GM19395 (cell line): ENCODE data around the gene OR14I1.

Experiments
- ATAC-seq: cut with Tn5 transposase; IDR thresholded peaks from one replicate; pipeline ENCODE4 v1.9.1; 2021; ENCODE audit warnings: mild to moderate bottlenecking, moderate library complexity; ENCODE audit not compliant: unreplicated experiment

The OR14I1 gene

DNA sequence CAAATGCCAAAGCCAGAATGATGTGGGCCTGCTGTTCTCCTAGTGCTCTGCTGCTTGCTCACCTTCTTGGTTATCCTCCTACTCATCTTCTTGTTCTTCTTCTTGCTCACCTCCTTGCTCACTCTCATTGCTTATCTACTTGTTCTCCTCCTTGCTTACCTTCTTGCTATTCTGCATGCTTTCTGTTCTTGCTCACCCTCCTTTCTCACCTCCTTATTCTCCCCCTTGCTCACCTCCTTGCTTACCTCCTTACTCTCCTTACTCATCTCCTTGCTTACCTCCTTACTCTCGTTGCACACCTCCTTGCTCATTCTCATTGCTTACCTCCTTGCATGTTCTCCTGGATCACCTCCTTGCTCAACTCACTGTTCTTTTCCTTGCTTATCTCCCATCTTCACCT lies at the start of gene OR14I1:
Gene OR14I1, minus strand, starts transcription at position 53 of the 400 bp plus-strand sequence.
- ATAC-seq = no peak

DNA sequence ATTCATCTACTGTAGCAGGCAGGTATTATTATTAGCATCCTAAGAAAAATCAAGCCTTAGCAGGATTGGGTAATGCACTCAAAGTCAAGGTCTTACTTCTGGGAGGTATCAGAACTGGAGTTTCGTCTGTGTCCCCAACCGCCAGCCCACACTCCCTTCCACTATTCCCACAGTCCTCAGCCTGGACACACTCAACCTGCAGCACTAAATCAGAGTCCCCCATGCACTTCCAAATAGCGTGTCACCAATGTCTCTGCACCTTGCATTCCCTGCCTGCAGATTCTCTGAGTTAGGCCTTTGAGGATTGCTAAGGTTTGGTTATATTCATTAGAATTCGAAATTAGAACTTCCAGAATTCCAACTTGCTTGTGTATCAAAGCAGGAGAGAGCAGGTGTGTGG lies 49.1 kb upstream of the OR14I1 start:
- ATAC-seq = no peak

DNA sequence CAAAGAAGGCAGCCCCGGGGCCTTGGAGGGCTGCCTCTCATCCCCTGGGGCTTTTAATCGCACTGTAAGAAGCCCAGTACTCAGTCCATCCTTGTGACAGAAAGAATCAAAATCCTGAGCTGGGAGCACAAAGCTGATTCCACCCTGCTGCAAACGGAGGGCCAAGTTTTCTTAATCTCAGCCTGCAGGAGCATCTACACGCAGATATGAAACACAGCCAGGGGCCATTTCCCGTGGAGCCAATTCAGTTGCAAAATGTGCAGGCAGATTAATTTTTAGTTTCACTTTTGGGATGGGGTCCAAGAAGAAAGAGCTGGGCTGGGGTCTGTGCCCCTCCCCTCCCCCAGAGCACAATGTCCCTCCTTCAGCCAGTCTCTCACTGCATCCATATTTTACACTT lies 48.6 kb upstream of the OR14I1 start:
- ATAC-seq = no peak

DNA sequence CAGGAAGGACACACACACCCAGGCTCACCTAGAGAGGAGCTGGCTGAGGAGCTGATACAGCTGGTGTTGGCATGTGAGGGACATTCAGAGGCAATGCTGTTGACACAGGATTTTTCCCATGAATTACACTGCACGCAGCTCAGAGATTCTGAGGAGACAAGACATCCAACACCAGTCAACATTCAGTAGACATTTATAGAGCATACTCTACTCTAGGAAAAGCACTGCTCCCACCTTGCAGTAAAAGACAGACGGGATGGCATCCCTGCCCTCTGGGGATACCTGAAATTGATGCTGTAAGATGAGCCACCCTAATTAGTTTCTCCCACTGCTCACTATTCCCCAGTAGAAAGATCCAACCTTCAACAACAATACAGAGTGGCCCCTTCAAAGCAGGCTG lies 47.9 kb upstream of the OR14I1 start:
- ATAC-seq = no peak

DNA sequence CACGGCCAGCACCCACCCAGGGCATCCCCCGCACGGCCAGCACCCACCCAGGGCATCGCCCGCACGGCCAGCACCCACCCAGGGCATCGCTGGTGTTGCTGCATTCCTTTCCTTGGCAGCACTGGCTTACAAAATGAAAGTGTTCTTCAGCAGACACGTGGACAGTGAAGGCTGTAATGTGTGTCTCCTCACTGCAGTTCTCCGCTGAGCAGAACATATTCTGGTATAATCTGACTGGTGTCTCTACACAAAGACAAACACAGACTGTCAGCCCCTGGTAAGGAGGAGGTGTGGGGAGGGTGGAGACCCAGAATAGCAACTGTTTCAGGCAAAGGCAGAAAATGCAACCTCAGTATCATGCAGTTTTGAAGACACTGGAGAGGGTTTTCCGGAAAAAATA lies 45.6 kb upstream of the OR14I1 start:
- ATAC-seq = no peak

DNA sequence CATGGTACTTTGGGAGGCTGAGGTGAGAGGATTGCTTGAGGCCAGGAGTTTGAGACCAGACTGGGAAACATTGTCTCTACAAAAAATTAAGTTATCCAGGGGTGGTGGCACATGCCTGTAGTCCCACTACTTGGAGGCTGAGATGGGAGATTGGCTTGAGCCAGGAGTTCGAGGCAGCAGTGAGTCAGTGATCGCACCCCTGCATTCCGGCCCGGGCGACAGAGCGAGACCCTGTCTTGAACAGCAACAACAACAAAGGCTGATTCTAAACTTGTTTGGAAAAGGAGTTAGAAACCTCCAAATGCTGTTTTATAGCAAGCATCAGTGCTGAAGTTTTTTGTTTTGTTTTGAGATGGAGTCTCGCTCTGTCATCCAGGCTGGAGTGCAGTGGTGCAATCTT lies 38.3 kb upstream of the OR14I1 start:
- no peak for ATAC-seq

DNA sequence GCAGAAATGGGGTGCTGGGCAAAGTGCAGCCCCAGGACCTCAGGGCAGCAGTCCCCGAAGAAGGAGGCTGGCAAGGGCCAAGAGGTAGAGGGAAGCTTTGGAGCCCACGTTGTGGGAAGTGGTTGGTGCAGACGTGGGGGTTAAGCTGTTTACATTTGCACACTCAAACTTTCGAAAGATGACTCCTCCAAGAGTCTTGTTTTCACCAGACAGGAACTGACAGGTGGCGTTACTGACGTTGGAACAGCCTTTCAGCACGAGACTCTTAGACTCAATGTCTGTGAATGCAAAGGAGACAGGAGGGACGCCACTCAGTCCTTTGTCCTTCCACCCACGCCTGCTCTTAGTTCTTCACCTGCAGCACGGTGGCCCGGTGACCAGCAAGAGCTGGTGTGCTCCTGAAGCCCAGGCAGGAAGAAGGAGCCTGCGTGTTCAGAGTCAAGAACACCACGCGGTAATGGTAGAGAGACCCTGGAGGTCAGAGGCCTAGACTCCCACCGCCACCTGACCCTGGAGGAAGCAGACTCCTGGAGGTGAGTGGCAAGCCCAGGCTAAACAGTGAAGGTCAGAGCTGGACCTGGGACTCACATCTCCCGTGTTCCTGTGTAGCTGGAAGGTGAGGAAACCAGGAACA lies 37.1 kb upstream of the OR14I1 start:
- no peak for ATAC-seq

DNA sequence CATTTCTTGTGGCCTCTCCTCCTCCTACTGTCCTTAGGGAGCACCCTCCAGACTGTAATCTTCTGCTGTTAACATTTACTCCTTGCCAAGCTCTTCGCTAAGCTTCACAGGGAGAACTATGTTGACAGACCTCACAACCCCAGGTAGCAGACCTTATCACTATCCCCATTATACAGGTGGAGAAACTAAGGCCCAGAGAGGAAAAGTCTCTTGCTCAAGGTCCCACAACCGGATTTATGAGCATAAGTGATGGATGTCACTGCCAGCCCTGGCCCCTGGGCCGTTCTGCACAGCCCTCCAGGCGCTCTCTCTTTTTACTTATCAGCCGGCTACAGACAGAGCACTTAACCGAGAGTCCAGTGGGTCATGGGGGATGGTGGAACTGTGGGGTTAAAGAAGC lies 34.9 kb upstream of the OR14I1 start:
- ATAC-seq = no peak

DNA sequence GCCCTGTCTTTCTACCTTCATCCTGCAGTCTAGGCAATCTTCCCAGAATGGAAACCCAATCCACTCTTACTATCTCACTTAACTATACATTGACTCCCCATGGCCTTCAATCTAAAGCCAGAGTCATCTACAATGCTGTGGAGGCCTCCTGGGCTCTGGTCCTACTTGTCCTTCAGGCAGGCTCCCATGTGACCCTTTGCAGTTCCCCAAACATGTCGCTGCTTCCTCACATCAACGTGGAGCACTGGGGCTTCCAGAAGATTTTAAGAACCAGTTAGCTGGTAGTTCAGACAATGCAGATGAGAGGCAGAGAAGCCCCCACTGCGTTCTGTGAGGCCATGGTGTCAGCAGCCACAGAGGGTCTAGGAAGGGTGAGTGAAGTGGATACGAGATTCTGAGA lies 34.4 kb upstream of the OR14I1 start:
- no peak for ATAC-seq

DNA sequence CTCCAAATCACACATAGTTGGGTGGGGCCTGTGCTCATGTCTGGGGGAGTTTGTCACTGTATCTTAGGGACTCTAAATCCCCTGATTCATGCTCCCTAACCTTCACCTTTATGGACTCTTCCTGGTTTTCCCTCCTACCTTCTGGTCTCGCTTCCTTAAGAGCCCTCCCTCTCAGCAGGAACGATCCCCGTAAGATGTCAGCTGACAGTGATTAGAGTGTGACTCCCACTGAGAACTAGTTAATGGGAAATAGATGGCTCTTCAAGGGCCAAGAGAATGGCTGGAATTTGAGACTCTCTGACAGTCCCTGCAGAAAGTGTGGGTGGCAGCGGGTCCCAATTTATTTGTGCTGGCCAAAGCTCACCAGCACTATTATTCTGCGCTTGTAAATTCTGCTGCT lies 31.0 kb upstream of the OR14I1 start:
- ATAC-seq = no peak

DNA sequence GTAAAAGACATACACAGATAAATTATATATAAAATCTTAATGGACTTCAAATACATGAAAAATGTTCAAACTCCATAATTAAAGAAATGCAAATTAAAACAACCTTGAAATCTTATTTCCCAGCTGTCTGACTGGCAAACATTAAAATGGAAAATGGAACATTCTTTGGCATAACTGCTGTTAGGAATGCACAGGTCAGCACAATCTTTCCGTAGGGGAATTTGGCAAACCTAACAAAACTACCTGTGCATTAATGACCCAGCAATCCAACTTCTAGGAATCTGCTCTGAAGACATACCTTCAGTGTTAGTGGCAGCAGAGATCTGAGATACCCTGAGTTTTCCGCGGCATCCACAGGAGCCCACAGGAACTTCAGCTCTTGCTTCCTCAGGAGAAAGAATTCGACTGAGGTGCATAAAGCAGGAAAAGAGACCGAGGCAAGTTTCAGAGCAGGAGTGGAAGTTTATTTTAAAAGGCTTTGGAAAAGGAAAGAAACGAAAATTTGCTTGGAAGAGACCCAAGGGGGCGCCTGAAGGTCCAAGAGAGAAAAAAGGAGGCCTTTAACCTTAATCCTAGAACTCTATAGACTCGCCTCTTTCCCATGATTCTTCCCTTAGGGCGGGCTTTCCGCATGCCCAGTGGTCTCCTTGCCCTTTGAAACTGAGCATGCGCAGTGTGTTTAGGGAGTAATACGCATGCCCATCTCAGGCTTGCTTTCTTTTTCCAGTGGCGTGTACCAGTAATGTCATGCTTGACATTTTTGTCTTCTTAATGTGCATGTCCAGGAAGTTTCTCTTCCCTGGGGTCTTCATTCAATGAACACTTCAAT lies 28.2 kb upstream of the OR14I1 start:
- ATAC-seq = no peak

DNA sequence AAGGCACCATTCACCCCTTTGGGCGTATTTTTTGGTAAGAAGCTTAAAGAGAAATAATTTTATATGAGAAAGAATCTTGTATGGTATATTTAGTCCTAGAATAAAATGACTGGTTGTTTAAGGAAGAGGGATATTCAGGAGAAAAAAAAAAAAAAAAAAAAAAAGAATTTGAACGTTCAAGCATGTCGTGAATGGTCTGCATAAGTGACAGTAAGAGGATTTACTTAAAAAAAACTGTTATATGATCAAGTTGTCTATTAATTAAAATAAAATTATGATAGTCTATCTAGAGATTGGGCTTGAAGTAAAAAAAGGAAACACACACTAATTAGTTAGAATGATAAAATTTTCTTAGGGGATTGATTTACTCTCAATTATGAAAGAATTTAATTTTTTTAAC lies 11.7 kb upstream of the OR14I1 start:
- no peak for ATAC-seq

DNA sequence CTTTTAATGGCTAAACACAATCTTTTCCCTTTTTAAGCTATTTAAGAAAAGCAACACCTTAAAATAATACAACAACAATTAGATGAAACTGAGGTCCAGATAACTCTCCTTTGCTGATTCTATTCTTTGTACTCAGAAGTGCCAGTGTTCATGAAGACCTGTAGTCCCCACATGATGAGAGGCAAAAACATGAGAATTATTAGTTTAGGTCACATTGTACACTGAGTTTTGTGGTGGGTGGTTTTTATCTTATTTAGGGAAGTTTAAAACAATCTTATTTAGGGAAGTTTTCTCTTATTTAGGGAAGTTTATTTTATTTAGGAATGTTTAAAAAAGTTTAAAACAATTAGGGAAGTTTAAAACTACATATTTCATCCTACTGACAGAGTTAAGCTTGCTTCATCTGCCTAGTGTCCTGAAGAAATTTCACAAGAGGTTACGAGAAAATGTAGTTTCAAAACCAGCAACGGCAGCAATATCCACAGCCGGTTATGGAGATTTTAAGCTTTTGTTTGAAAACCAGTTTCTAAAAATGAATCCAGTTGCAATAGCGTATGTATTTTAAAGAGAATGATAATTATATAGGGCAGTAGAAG lies 7.8 kb upstream of the OR14I1 start:
- ATAC-seq = no peak

DNA sequence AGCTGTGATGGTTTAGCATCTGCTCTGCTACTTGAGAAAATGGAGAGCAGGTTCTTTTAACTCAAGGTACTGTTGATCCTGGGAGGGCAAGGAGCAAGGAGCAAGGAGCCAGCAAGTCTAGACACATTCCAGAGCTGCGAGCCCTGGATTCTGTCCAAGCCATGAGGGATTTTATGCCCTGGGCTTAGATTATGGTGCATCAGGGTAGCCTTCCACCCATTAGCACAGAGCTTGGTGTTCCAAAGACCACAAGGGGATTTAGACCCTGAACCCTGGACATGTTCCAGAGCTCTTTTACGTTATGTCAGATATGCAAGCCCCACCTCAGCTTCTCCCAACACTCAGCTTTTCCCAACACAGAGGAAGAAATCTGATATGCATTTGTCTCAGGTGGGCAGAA lies 2.0 kb upstream of the OR14I1 start:
- no peak for ATAC-seq

DNA sequence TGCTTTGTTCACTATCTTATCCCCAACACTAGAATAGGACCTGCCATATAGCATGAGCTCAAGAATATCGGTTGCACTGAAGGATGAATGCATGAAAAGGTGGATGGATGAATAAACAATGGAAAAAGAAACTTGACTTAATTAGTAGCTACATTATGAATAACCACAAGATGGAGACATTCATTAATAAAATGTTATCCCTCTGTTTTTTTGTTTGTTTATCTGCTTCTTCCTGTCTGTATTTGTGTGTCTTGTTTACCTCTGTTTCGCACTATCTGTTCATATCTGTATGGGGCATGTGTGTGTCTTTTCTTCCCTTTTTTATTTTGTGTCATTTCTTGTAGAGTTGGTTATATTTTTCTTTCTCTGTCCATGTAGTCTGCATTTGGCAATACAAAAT lies 1.1 kb upstream of the OR14I1 start:
- no peak for ATAC-seq

DNA sequence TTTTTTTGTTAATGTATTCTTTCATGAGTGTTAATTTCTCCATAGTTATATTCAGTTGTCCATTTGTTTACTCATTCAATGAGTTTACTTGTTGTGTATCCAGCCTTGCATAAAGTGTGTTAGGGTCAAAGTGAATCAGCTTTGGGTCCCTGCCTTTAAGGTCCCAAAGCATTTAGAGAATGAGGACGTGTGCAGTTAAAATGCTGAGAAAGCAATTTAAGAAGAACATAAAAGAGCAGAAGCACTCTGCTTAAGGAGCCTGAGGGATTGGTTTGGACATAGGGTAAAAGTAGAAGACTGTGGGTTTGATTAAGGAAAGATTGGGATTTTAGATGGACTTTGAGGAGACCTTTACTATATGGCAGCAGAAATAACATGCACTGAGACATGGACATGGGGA lies 3.5 kb downstream of the OR14I1 start:
- no peak for ATAC-seq

DNA sequence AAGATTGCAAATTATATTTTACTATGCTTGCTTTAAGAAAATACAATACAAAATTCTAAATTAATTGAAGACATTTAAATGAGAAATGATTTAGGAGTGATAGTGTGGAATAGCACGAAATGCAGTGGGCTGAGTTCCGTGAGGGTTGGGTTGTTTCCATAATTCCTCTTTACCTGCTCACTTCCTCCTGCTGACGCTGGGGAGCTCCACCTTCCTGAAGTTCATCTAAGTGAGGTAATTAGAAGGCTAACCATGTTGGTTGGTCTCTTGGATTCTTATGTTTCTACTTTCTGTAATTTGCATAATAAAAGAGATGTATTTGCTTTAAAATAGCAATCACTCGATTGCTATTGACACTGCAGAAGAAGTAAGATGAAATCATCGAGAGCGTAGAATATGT lies 4.7 kb downstream of the OR14I1 start:
- no peak for ATAC-seq

DNA sequence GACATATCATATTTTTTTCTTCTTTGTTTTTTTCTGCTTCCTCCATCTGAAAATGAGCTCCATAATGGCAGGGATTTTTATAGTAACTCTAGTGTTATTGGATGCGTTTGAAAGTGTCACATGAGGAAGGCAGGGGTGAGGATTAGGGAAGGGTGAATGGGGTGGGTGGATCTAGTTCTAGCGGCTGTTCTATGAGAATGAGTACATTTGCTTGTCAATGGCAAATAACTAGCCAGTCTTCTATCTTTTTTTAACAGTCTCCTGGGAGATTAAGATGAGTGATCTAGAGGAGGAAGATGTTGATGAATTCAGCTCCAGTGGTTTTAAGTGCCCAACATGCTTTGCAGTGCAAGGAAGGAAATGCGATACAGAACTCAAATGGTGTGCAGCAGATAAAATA lies 5.8 kb downstream of the OR14I1 start:
- no peak for ATAC-seq

DNA sequence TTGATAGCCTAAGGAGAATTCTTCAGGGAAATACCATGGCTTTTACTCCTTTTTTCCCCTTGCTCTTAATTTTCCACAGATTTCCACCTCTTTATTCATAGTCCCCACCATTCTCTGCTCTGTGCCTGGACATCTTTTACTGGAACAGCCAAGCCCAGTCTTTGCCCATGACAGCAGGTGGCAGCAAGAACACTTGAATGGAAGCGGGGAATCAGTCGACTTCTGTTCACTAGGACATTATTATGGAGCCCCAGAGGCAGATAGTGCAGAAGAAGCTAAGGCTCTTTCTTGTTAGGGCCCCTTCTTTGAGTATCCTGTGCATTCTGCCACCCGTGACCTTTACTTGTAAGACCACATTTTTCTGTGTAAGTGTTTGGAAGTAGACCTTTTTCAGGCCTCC lies 6.3 kb downstream of the OR14I1 start:
- ATAC-seq = no peak

DNA sequence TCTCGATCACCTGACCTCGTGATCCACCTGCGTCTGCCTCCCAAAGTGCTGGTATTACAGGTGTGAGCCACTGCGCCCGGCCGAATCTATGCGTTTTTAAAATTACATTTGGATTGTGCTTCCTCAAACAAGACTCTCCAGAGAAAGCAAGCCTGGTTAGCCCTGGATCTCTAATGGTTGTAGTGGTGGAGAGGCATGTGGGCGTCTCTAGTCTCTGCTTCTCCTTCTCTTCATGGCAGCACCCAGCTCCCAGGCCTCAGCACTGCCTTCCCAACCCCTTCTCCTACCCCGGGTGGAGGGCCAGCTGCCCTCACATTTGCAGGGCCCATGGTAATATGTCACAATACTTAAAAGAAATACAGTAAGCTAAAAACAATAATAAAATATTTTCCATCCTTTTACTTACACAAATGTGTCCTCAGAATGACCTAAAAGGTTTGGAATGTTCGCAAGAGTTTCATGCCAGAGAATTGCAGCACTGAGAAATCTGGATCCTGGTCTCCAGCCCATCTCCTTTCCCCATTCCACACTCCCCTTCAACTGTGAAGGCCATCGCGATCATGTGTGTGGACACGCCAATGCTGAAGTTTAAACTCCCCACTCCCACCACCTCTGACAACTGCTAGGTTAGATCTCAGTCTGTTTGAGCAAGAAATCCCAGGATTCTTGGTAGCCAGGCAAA lies 7.0 kb downstream of the OR14I1 start:
- ATAC-seq = no peak

DNA sequence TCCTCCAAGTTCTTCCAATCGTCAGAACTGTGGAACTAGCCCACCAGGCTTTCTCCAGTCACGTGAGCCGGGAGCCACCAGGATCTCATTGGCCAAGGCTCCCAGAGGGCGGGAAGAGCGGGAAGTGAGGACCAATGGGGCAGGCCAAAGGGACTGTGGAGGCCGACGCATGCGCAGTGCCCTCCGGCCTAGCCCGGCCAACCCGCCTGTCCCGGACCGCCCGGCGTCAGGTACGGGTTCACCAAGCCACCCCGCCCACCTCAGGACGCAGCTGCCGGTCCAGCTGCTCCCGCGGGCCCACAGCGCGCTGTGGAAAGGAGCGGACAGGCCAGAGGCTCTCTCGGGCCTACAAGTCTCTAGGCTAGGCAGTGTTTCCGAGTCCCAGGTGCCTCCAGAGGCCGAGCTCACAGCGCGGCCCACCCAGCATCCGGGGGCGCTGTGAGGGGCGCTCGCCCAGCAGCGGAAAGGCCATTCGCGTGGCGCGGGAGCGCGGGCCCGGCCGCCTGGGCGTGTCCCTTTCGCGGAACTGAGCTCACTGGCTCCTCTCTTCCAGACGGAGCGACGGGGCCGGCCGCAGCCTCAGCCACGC lies 10.9 kb downstream of the OR14I1 start:
- no peak for ATAC-seq
